Neural crest cell (in vitro differentiated cells): Measurements from ENCODE around the gene ACVR1. TPM values are rescaled to one million over a fixed set of nuclear protein-coding genes. Genes with fewer than 3 reads are reported as not detected.

Experiments
- DNase-seq: peaks from one replicate; pipeline ENCODE4 v3.0.0; 2021; ENCODE audit warnings: low read depth, mixed read lengths, low spot score
- H3K27ac Mint-ChIP-seq: one replicate; pipeline ENCODE4 v1.8.0; 2021; ENCODE audit warnings: mild to moderate bottlenecking, mixed read lengths; ENCODE audit not compliant: unreplicated experiment
- H3K27me3 Mint-ChIP-seq: 2 replicates; pipeline ENCODE4 v1.8.0; 2021; ENCODE audit warnings: low read depth, mild to moderate bottlenecking, mixed read lengths
- H3K36me3 Mint-ChIP-seq: 2 replicates; pipeline ENCODE4 v1.8.0; 2021; ENCODE audit warnings: low read depth, mild to moderate bottlenecking, mixed read lengths
- H3K4me1 Mint-ChIP-seq: 2 replicates; pipeline ENCODE4 v1.8.0; 2021; ENCODE audit warnings: mixed read lengths
- H3K4me3 Mint-ChIP-seq: one replicate; pipeline ENCODE4 v1.8.0; 2021; ENCODE audit warnings: mild to moderate bottlenecking, mixed read lengths
- H3K9me3 Mint-ChIP-seq: 2 replicates; pipeline ENCODE4 v1.8.0; 2021; ENCODE audit warnings: mixed read lengths
- CTCF ChIP-seq: fragments of 200-600 bp; sonication (generic); conservative IDR thresholded peaks from 2 replicates; pipeline ENCODE4 v1.5.0; 2021; ENCODE audit warnings: antibody characterized with exemption, mild to moderate bottlenecking
- total RNA-seq: library from RNA; stranded (reverse); gene quantifications from 2 replicates; pipeline ENCODE4 v1.2.1, GENCODE V29; 2021

ACVR1 gene
- total RNA-seq, 1 donor from 2014 or later: 12.5 TPM

- no peak for TF ChIP-seq CTCF
- no peaks in the 10 kb centered on the region for H3K27me3 Mint-ChIP-seq
- no peak overlapping the region for H3K27ac Mint-ChIP-seq
- H3K36me3 Mint-ChIP-seq: peaks cover 9% of the 10 kb centered on the region
- H3K4me1 Mint-ChIP-seq: no peaks in the 10 kb centered on the region
- H3K4me3 Mint-ChIP-seq: no peak overlapping the region
- no peaks in the 10 kb centered on the region for H3K9me3 Mint-ChIP-seq
- no peak for DNase-seq
These were observed 62.7 kb downstream of the ACVR1 start for GRCh38 chr2:157813467-157813866.

- no peak overlapping the region for H3K27ac Mint-ChIP-seq
- H3K36me3 Mint-ChIP-seq: peaks cover 4% of the 10 kb centered on the region
- no peak overlapping the region for H3K4me3 Mint-ChIP-seq
- DNase-seq: no peak
- TF ChIP-seq CTCF: no peak
- no peaks in the 10 kb centered on the region for H3K27me3 Mint-ChIP-seq
- H3K4me1 Mint-ChIP-seq: no peaks in the 10 kb centered on the region
- H3K9me3 Mint-ChIP-seq: no peaks in the 10 kb centered on the region
These were observed 66.1 kb downstream of the ACVR1 start for GRCh38 chr2:157810037-157810436.

- Mint-ChIP-seq H3K27ac (no peak overlapping the region), H3K4me1 (no peaks in the 10 kb centered on the region), H3K27me3 (no peaks in the 10 kb centered on the region), H3K4me3 (no peak overlapping the region), H3K36me3 (peaks cover 4% of the 10 kb centered on the region), H3K9me3 (no peaks in the 10 kb centered on the region)
- no peak for DNase-seq
- TF ChIP-seq CTCF: no peak
These were observed 66.9 kb downstream of the ACVR1 start for GRCh38 chr2:157809212-157809611.

- no peak for DNase-seq
- Mint-ChIP-seq H3K9me3 (no peaks in the 10 kb centered on the region), H3K4me1 (no peaks in the 10 kb centered on the region), H3K4me3 (no peak overlapping the region), H3K36me3 (peaks cover 4% of the 10 kb centered on the region), H3K27ac (no peak overlapping the region), H3K27me3 (no peaks in the 10 kb centered on the region)
- TF ChIP-seq CTCF: no peak
These were observed 67.7 kb downstream of the ACVR1 start for GRCh38 chr2:157808421-157808820.

- H3K4me1 Mint-ChIP-seq: no peaks in the 10 kb centered on the region
- no peak for TF ChIP-seq CTCF
- H3K36me3 Mint-ChIP-seq: peaks cover 4% of the 10 kb centered on the region
- H3K27me3 Mint-ChIP-seq: no peaks in the 10 kb centered on the region
- no peak overlapping the region for H3K27ac Mint-ChIP-seq
- no peak overlapping the region for H3K4me3 Mint-ChIP-seq
- no peaks in the 10 kb centered on the region for H3K9me3 Mint-ChIP-seq
- no peak for DNase-seq
These were observed 69.6 kb downstream of the ACVR1 start for GRCh38 chr2:157806426-157807077.
